Activated CD8-positive, alpha-beta memory T cell treated with anti-CD3 and anti-CD28 coated beads, Interleukin-2, amount 50 U/mL, for 1 hour (primary cell): ENCODE results near the gene HACD2.
"Not testable (repeated sequence)": the region's sequence is repeated elsewhere in the genome, so short reads cannot be mapped to it uniquely, and the experiment has no call there.

ENCODE experiments used
- DNase-seq: peaks from one replicate; pipeline ENCODE4 v3.0.0-alpha.2; 2020; ENCODE audit errors: extremely low read depth

The HACD2 gene

GRCh38 chr3:123525433-123525832 is 59.4 kb downstream of the HACD2 start:
- no peak for DNase-seq

- DNase-seq = no peak
These were observed 59.9 kb downstream of the HACD2 start for GRCh38 chr3:123524981-123525380.

- DNase-seq = no peak
These were observed 61.8 kb downstream of the HACD2 start for GRCh38 chr3:123523023-123523412.

- no peak for DNase-seq
These were observed 62.4 kb downstream of the HACD2 start for GRCh38 chr3:123522320-123523022.

GRCh38 chr3:123521179-123521969 is 63.5 kb downstream of the HACD2 start:
- no peak for DNase-seq

- no peak for DNase-seq
These were observed 64.2 kb downstream of the HACD2 start for GRCh38 chr3:123520656-123521055.

GRCh38 chr3:123518892-123519485 is 65.9 kb downstream of the HACD2 start:
- DNase-seq = no peak

GRCh38 chr3:123511726-123512125 is 73.1 kb downstream of the HACD2 start:
- DNase-seq = no peak

GRCh38 chr3:123511084-123511483 is 73.8 kb downstream of the HACD2 start:
- DNase-seq = no peak

- no peak for DNase-seq
These were observed 76.7 kb downstream of the HACD2 start for GRCh38 chr3:123508178-123508577.

GRCh38 chr3:123505820-123506219 is 79.0 kb downstream of the HACD2 start:
- DNase-seq = no peak

GRCh38 chr3:123503203-123503602 is 81.7 kb downstream of the HACD2 start:
- no peak for DNase-seq

GRCh38 chr3:123499322-123499721 is 85.5 kb downstream of the HACD2 start:
- no peak for DNase-seq

GRCh38 chr3:123498761-123499160 is 86.1 kb downstream of the HACD2 start:
- DNase-seq = no peak

- no peak for DNase-seq
These were observed 90.9 kb downstream of the HACD2 start for GRCh38 chr3:123493912-123494311.

- DNase-seq = no peak
These were observed 92.8 kb downstream of the HACD2 start for GRCh38 chr3:123491966-123492587.

- DNase-seq = no peak
These were observed 95.4 kb downstream of the HACD2 start for GRCh38 chr3:123489400-123490004.

- DNase-seq = no peak
These were observed 96.1 kb downstream of the HACD2 start for GRCh38 chr3:123488645-123489347.

- DNase-seq = not testable (repeated sequence)
These were observed 97.8 kb downstream of the HACD2 start for GRCh38 chr3:123487063-123487462.

GRCh38 chr3:123486460-123486859 is 98.4 kb downstream of the HACD2 start:
- DNase-seq = no peak

- no peak for DNase-seq
These were observed 99.3 kb downstream of the HACD2 start for GRCh38 chr3:123485551-123485950.
